ENCODE data around the gene IL32.

GRCh38 chr16:3074860-3075522 lies 9.6 kb downstream of the IL32 start:
- no peak for TF ChIP-seq CTCF (IDR thresholded peaks at IDR 0.05)
- TF ChIP-seq POLR2A (IDR thresholded peaks at IDR 0.05): no peak
- no peak for TF ChIP-seq EP300 (IDR thresholded peaks at IDR 0.05)

Measured in gastroesophageal sphincter (tissue), 3 donors.